Lung (tissue), 12 donors: Measurements from ENCODE around the gene PDE4B. TPM values are rescaled to one million over a fixed set of nuclear protein-coding genes. Genes with fewer than 3 reads are reported as not detected.
"Not testable (repeated sequence)": the region's sequence is repeated elsewhere in the genome, so short reads cannot be mapped to it uniquely, and the experiment has no call there.

Source experiments
- ATAC-seq: fragments of 200-7000 bp; cut with Tn5 transposase; one replicate; pipeline ENCODE4 v1.9.1; 2020; ENCODE audit warnings: moderate number of reproducible peaks; ENCODE audit not compliant: insufficient read depth, low FRiP score
- DNase-seq, 3 donors: peaks; one replicate each; pipeline ENCODE4 v3.0.0-alpha.2; 2013 to 2017
- H3K27ac ChIP-seq, 2 donors: one replicate each; pipeline ENCODE4 v1.5.1; 2013; ENCODE audit warnings: mild to moderate bottlenecking in 2 of 2, moderate library complexity in 2 of 2, control low read depth in 1 of 2, inconsistent platforms in 1 of 2, low read depth in 1 of 2, low read length in 1 of 2
- H3K27me3 ChIP-seq, 3 donors: one replicate each; pipeline ENCODE4 v1.5.1; 2013; ENCODE audit warnings: low read length in 2 of 3; ENCODE audit not compliant: control insufficient read depth in 3 of 3, insufficient read depth in 3 of 3
- H3K36me3 ChIP-seq, 4 donors: one replicate each; pipeline ENCODE4 v1.5.1; 2013; ENCODE audit warnings: low read length in 4 of 4, mild to moderate bottlenecking in 1 of 4, moderate library complexity in 1 of 4; ENCODE audit not compliant: control insufficient read depth in 4 of 4, insufficient read depth in 4 of 4
- H3K4me1 ChIP-seq, 5 donors: one replicate each; pipeline ENCODE4 v1.5.1; 2013; ENCODE audit warnings: low read length in 5 of 5, mild to moderate bottlenecking in 2 of 5, moderate library complexity in 1 of 5; ENCODE audit not compliant: control insufficient read depth in 5 of 5, insufficient read depth in 5 of 5
- H3K4me3 ChIP-seq: one replicate; pipeline ENCODE4 v1.5.1; 2013; ENCODE audit warnings: mild to moderate bottlenecking, control low read depth, moderate library complexity
- H3K9ac ChIP-seq, 2 donors: one replicate each; pipeline ENCODE4 v1.5.1; 2013; ENCODE audit warnings: low read length in 2 of 2, control low read depth in 1 of 2; ENCODE audit not compliant: insufficient read depth in 1 of 2
- H3K9me3 ChIP-seq, 4 donors: one replicate each; pipeline ENCODE4 v1.5.1; 2013; ENCODE audit warnings: low read length in 3 of 4, mild to moderate bottlenecking in 1 of 4, moderate library complexity in 1 of 4; ENCODE audit not compliant: control insufficient read depth in 4 of 4, insufficient read depth in 3 of 4
- CTCF ChIP-seq: IDR thresholded peaks from 2 replicates; pipeline ENCODE4 v1.5.1; 2012; ENCODE audit warnings: mild to moderate bottlenecking; ENCODE audit errors: control extremely low read depth, extremely low read depth
- WGBS, 2 donors: extraction: QIAGEN DNeasy Blood & Tissue Kit; methylation state at CpG; one replicate each; pipeline ENCODE4 v1.1.7; 2013; 5-methylcytosine and 5-hydroxymethylcytosine counted together
- polyA plus RNA-seq, 2 donors: library from polyadenylated mRNA; stranded (reverse); fragments of 200-250 nt; gene quantifications; one replicate each; pipeline ENCODE4 v1.2.1, GENCODE V29; 2013
- total RNA-seq, 2 donors: library from RNA; depleted of rRNA in 1 of 2; stranded (reverse); fragments of >200 nt in 1 of 2; gene quantifications; one replicate each; pipeline ENCODE4 v1.2.1, GENCODE V29; 2014 to 2021
- donor health status: control.
- donor health status: control.
- donor health status: Bipolar disorder and iron deficiency.
- donor health status: healthy.
- donor health status: DM: yes; HTN: yes; CAD: no.

The PDE4B gene
- total and polyA plus RNA-seq, 4 donors = 4.0 to 96.2 (median 20.2) TPM

GRCh38 chr1:65850281-65850680 is 57.6 kb downstream of the PDE4B start:
- no peaks in the 10 kb centered on the region for H3K27me3 ChIP-seq
- H3K9ac ChIP-seq = no peak overlapping the region
- H3K36me3 ChIP-seq = no peaks in the 10 kb centered on the region
- no peak overlapping the region for H3K4me3 ChIP-seq
- H3K4me1 ChIP-seq = peaks cover 0 to 16% (median 2%) of the 10 kb centered on the region in 5 donors
- ATAC-seq (no peak), DNase-seq (no peak)
- no peak overlapping the region for H3K27ac ChIP-seq
- no peak for TF ChIP-seq CTCF
- 89 to 91% methylated on average over 2 of the region's 2 CpGs for WGBS, 2 donors
- peaks cover 0 to 7% (median 0%) of the 10 kb centered on the region in 4 donors for H3K9me3 ChIP-seq

GRCh38 chr1:65856591-65856990 is 63.9 kb downstream of the PDE4B start:
- not testable (repeated sequence) for H3K4me3 ChIP-seq, H3K27ac ChIP-seq, H3K36me3 ChIP-seq, H3K9me3 ChIP-seq, H3K4me1 ChIP-seq, ATAC-seq, H3K9ac ChIP-seq, DNase-seq, H3K27me3 ChIP-seq
- WGBS, 2 donors = 88 to 92% methylated on average over 3 of the region's 3 CpGs

- Histone ChIP-seq H3K4me3 (no peak overlapping the region), H3K27ac (no peak overlapping the region), H3K9ac (no peak overlapping the region), H3K4me1 (peaks cover 0 to 3% (median 0%) of the 10 kb centered on the region in 5 donors), H3K9me3 (peaks cover 0 to 3% (median 0%) of the 10 kb centered on the region in 4 donors), H3K27me3 (no peaks in the 10 kb centered on the region), H3K36me3 (no peaks in the 10 kb centered on the region)
- no peak for TF ChIP-seq CTCF
- DNase-seq (no peak), ATAC-seq (no peak)
- 79 to 89% methylated on average over 1 of the region's 1 CpG for WGBS, 2 donors
These were observed 73.7 kb downstream of the PDE4B start for GRCh38 chr1:65866439-65866838.

GRCh38 chr1:65872301-65872700 is 79.6 kb downstream of the PDE4B start:
- ATAC-seq (no peak), DNase-seq (peak in 2 of 3 donors; percentile 52 to 63)
- no peak for TF ChIP-seq CTCF
- H3K4me3 ChIP-seq = no peak overlapping the region
- H3K27ac ChIP-seq = no peak overlapping the region
- peaks cover 0 to 13% (median 2%) of the 10 kb centered on the region in 5 donors for H3K4me1 ChIP-seq
- no peak overlapping the region for H3K9ac ChIP-seq
- no peaks in the 10 kb centered on the region for H3K27me3 ChIP-seq
- H3K9me3 ChIP-seq = no peaks in the 10 kb centered on the region
- H3K36me3 ChIP-seq = no peaks in the 10 kb centered on the region
- 30 to 57% methylated on average over 2 of the region's 2 CpGs for WGBS, 2 donors

GRCh38 chr1:65878342-65878741 is 85.6 kb downstream of the PDE4B start:
- not testable (repeated sequence) for H3K27ac ChIP-seq, H3K4me3 ChIP-seq, DNase-seq, H3K27me3 ChIP-seq, ATAC-seq, H3K9me3 ChIP-seq, H3K9ac ChIP-seq, H3K36me3 ChIP-seq
- H3K4me1 ChIP-seq = peaks cover 0 to 20% (median 0%) of the 10 kb centered on the region in 5 donors
- 86 to 87% methylated on average over 3 of the region's 3 CpGs for WGBS, 2 donors
